ENCODE results near the gene ALS2CL.

The ALS2CL gene

GRCh38 chr3:46671541-46672348 lies 21.7 kb downstream of the ALS2CL start:
- no peak overlapping the region for H3K27ac ChIP-seq (ENCODE audit: low read depth, low read length)
- H3K27me3 ChIP-seq (ENCODE audit: control insufficient read depth in 1 of 2, insufficient read depth in 2 of 2, low read length in 2 of 2) = no peaks in the 10 kb centered on the region
- no peak overlapping the region for H3K4me3 ChIP-seq (ENCODE audit: low read depth in 1 of 2, low read length in 2 of 2)
- no peaks in the 10 kb centered on the region for H3K9me3 ChIP-seq (ENCODE audit: control insufficient read depth in 1 of 2, low read length in 2 of 2)
- peaks cover 0 to 6% of the 10 kb centered on the region in 2 donors for H3K4me1 ChIP-seq (ENCODE audit: control insufficient read depth in 1 of 2, insufficient read depth in 2 of 2, low read length in 2 of 2)
- H3K9ac ChIP-seq (ENCODE audit: low read depth in 1 of 2, low read length in 2 of 2) = no peak overlapping the region
- H3K36me3 ChIP-seq (ENCODE audit: control insufficient read depth in 1 of 2, insufficient read depth in 2 of 2, low read length in 2 of 2) = peaks cover 0 to 13% of the 10 kb centered on the region in 2 donors

- Histone ChIP-seq H3K4me3 (ENCODE audit: low read depth in 1 of 2, low read length in 2 of 2) (no peak overlapping the region), H3K4me1 (ENCODE audit: control insufficient read depth in 1 of 2, insufficient read depth in 2 of 2, low read length in 2 of 2) (peaks cover 0 to 3% of the 10 kb centered on the region in 2 donors), H3K36me3 (ENCODE audit: control insufficient read depth in 1 of 2, insufficient read depth in 2 of 2, low read length in 2 of 2) (peaks cover 0 to 10% of the 10 kb centered on the region in 2 donors), H3K9me3 (ENCODE audit: control insufficient read depth in 1 of 2, low read length in 2 of 2) (no peaks in the 10 kb centered on the region), H3K27ac (ENCODE audit: low read depth, low read length) (no peak overlapping the region), H3K27me3 (ENCODE audit: control insufficient read depth in 1 of 2, insufficient read depth in 2 of 2, low read length in 2 of 2) (no peaks in the 10 kb centered on the region), H3K9ac (ENCODE audit: low read depth in 1 of 2, low read length in 2 of 2) (no peak overlapping the region)
Measured at GRCh38 chr3:46670891-46671427, 22.5 kb downstream of the ALS2CL start.

GRCh38 chr3:46670000-46670890 lies 23.2 kb downstream of the ALS2CL start:
- Histone ChIP-seq H3K36me3 (ENCODE audit: control insufficient read depth in 1 of 2, insufficient read depth in 2 of 2, low read length in 2 of 2) (peaks cover 0 to 7% of the 10 kb centered on the region in 2 donors), H3K27me3 (ENCODE audit: control insufficient read depth in 1 of 2, insufficient read depth in 2 of 2, low read length in 2 of 2) (no peaks in the 10 kb centered on the region), H3K4me1 (ENCODE audit: control insufficient read depth in 1 of 2, insufficient read depth in 2 of 2, low read length in 2 of 2) (no peaks in the 10 kb centered on the region), H3K9me3 (ENCODE audit: control insufficient read depth in 1 of 2, low read length in 2 of 2) (no peaks in the 10 kb centered on the region), H3K27ac (ENCODE audit: low read depth, low read length) (no peak overlapping the region), H3K9ac (ENCODE audit: low read depth in 1 of 2, low read length in 2 of 2) (no peak overlapping the region), H3K4me3 (ENCODE audit: low read depth in 1 of 2, low read length in 2 of 2) (no peak overlapping the region)

GRCh38 chr3:46669191-46669999 lies 24.1 kb downstream of the ALS2CL start:
- no peak overlapping the region for H3K4me3 ChIP-seq (ENCODE audit: low read depth in 1 of 2, low read length in 2 of 2)
- no peaks in the 10 kb centered on the region for H3K4me1 ChIP-seq (ENCODE audit: control insufficient read depth in 1 of 2, insufficient read depth in 2 of 2, low read length in 2 of 2)
- peaks cover 0 to 7% of the 10 kb centered on the region in 2 donors for H3K36me3 ChIP-seq (ENCODE audit: control insufficient read depth in 1 of 2, insufficient read depth in 2 of 2, low read length in 2 of 2)
- no peaks in the 10 kb centered on the region for H3K9me3 ChIP-seq (ENCODE audit: control insufficient read depth in 1 of 2, low read length in 2 of 2)
- H3K27ac ChIP-seq (ENCODE audit: low read depth, low read length) = no peak overlapping the region
- no peaks in the 10 kb centered on the region for H3K27me3 ChIP-seq (ENCODE audit: control insufficient read depth in 1 of 2, insufficient read depth in 2 of 2, low read length in 2 of 2)
- H3K9ac ChIP-seq (ENCODE audit: low read depth in 1 of 2, low read length in 2 of 2) = no peak overlapping the region

- no peaks in the 10 kb centered on the region for H3K4me1 ChIP-seq (ENCODE audit: control insufficient read depth in 1 of 2, insufficient read depth in 2 of 2, low read length in 2 of 2)
- no peak overlapping the region for H3K4me3 ChIP-seq (ENCODE audit: low read depth in 1 of 2, low read length in 2 of 2)
- no peak overlapping the region for H3K9ac ChIP-seq (ENCODE audit: low read depth in 1 of 2, low read length in 2 of 2)
- H3K9me3 ChIP-seq (ENCODE audit: control insufficient read depth in 1 of 2, low read length in 2 of 2) = no peaks in the 10 kb centered on the region
- H3K36me3 ChIP-seq (ENCODE audit: control insufficient read depth in 1 of 2, insufficient read depth in 2 of 2, low read length in 2 of 2) = peaks cover 0 to under 1% of the 10 kb centered on the region in 2 donors
- H3K27me3 ChIP-seq (ENCODE audit: control insufficient read depth in 1 of 2, insufficient read depth in 2 of 2, low read length in 2 of 2) = no peaks in the 10 kb centered on the region
- H3K27ac ChIP-seq (ENCODE audit: low read depth, low read length) = no peak overlapping the region
Measured at GRCh38 chr3:46668591-46668990, 24.9 kb downstream of the ALS2CL start.

GRCh38 chr3:46668116-46668515 lies 25.4 kb downstream of the ALS2CL start:
- Histone ChIP-seq H3K4me3 (ENCODE audit: low read depth in 1 of 2, low read length in 2 of 2) (no peak overlapping the region), H3K4me1 (ENCODE audit: control insufficient read depth in 1 of 2, insufficient read depth in 2 of 2, low read length in 2 of 2) (no peaks in the 10 kb centered on the region), H3K9ac (ENCODE audit: low read depth in 1 of 2, low read length in 2 of 2) (no peak overlapping the region), H3K27ac (ENCODE audit: low read depth, low read length) (no peak overlapping the region), H3K36me3 (ENCODE audit: control insufficient read depth in 1 of 2, insufficient read depth in 2 of 2, low read length in 2 of 2) (no peaks in the 10 kb centered on the region), H3K27me3 (ENCODE audit: control insufficient read depth in 1 of 2, insufficient read depth in 2 of 2, low read length in 2 of 2) (no peaks in the 10 kb centered on the region), H3K9me3 (ENCODE audit: control insufficient read depth in 1 of 2, low read length in 2 of 2) (no peaks in the 10 kb centered on the region)

- Histone ChIP-seq H3K36me3 (ENCODE audit: control insufficient read depth in 1 of 2, insufficient read depth in 2 of 2, low read length in 2 of 2) (no peaks in the 10 kb centered on the region), H3K4me3 (ENCODE audit: low read depth in 1 of 2, low read length in 2 of 2) (no peak overlapping the region), H3K27me3 (ENCODE audit: control insufficient read depth in 1 of 2, insufficient read depth in 2 of 2, low read length in 2 of 2) (no peaks in the 10 kb centered on the region), H3K4me1 (ENCODE audit: control insufficient read depth in 1 of 2, insufficient read depth in 2 of 2, low read length in 2 of 2) (peaks cover 3 to 5% of the 10 kb centered on the region in 2 donors), H3K9me3 (ENCODE audit: control insufficient read depth in 1 of 2, low read length in 2 of 2) (no peaks in the 10 kb centered on the region), H3K9ac (ENCODE audit: low read depth in 1 of 2, low read length in 2 of 2) (no peak overlapping the region), H3K27ac (ENCODE audit: low read depth, low read length) (no peak overlapping the region)
Measured at GRCh38 chr3:46667657-46668056, 25.8 kb downstream of the ALS2CL start.

GRCh38 chr3:46667061-46667621 lies 26.3 kb downstream of the ALS2CL start:
- Histone ChIP-seq H3K9ac (ENCODE audit: low read depth in 1 of 2, low read length in 2 of 2) (no peak overlapping the region), H3K4me1 (ENCODE audit: control insufficient read depth in 1 of 2, insufficient read depth in 2 of 2, low read length in 2 of 2) (peaks cover 4 to 6% of the 10 kb centered on the region in 2 donors), H3K9me3 (ENCODE audit: control insufficient read depth in 1 of 2, low read length in 2 of 2) (no peaks in the 10 kb centered on the region), H3K27ac (ENCODE audit: low read depth, low read length) (no peak overlapping the region), H3K27me3 (ENCODE audit: control insufficient read depth in 1 of 2, insufficient read depth in 2 of 2, low read length in 2 of 2) (no peaks in the 10 kb centered on the region), H3K36me3 (ENCODE audit: control insufficient read depth in 1 of 2, insufficient read depth in 2 of 2, low read length in 2 of 2) (no peaks in the 10 kb centered on the region), H3K4me3 (ENCODE audit: low read depth in 1 of 2, low read length in 2 of 2) (no peak overlapping the region)

GRCh38 chr3:46666453-46666845 lies 27.0 kb downstream of the ALS2CL start:
- Histone ChIP-seq H3K4me3 (ENCODE audit: low read depth in 1 of 2, low read length in 2 of 2) (no peak overlapping the region), H3K27ac (ENCODE audit: low read depth, low read length) (no peak overlapping the region), H3K27me3 (ENCODE audit: control insufficient read depth in 1 of 2, insufficient read depth in 2 of 2, low read length in 2 of 2) (no peaks in the 10 kb centered on the region), H3K36me3 (ENCODE audit: control insufficient read depth in 1 of 2, insufficient read depth in 2 of 2, low read length in 2 of 2) (no peaks in the 10 kb centered on the region), H3K4me1 (ENCODE audit: control insufficient read depth in 1 of 2, insufficient read depth in 2 of 2, low read length in 2 of 2) (peaks cover 4 to 6% of the 10 kb centered on the region in 2 donors), H3K9me3 (ENCODE audit: control insufficient read depth in 1 of 2, low read length in 2 of 2) (no peaks in the 10 kb centered on the region), H3K9ac (ENCODE audit: low read depth in 1 of 2, low read length in 2 of 2) (no peak overlapping the region)
